GM21447 (cell line): ENCODE results near the gene PDYN.

Source experiments
- ATAC-seq: cut with Tn5 transposase; IDR thresholded peaks from one replicate; pipeline ENCODE4 v1.9.1; 2021; ENCODE audit not compliant: unreplicated experiment

The PDYN gene

DNA sequence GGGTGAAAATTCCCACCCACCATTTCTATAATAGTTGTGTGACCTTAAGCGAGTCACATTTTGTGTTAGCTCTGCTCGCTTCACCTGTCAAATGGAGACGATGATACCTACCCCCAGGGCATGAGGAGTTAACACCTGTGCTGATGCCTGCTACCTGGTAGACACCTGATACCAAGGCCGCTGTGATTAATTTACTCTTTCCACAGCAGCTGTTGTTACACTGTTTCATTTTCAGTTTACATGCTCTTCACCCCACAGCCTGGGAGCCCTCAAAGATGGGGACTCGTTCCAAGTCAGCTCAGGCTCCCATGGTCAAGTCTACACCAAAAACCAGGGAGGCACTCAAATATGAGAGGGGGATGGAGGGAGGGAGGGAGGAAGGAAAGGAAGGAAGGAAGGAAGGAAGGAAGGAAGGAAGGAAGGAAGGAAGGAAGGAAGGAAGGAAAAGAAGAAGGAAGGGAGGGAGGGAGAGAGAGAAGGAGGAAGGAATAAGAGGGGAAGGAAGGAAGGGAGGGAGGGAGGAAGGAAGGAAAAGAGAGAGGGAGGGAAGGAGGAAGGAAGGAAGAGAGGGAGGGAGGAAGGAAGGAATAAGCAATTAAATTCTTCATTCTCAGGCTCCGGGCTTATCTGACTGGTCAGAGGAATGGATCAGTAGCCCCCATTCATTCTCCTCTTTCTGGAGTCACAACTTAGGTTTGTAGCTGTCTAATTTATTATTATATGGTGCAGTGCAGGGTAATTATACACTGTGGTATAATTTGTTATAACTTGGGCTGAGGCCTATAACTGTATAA, 40.9 kb downstream of the PDYN start:
- ATAC-seq: peak; percentile 78

DNA sequence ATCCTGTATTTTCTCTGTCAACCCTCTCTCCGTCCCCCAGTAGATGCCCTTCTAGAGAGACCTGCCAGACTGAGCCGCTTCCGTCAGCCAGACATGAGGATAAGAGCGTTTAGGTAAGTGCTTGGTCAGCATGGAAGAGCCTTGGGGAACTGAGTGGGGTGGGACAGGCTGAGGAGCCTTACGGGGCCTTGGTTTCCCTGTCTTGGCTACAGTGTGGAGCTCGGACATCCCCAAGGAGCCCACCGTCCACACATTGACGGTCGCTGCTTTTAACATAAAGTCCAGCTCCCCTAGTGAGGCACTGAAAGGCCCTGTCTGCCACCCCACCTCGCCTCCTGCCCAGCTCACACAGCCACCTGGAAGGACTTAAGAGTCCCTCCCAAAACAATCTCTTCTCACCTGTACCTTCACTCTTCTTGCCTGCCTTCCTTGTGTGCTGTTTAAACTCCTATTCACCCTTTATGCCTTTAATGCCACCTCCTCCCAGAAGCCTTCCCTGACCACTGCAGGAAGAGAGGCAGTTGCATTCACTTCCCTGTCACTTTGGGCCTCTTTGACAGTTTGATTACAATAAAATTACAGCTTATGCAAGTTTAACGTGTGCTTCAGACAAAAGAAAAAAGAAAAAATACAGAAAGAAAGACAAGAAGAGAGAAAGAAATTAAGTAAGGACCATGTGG, 42.3 kb downstream of the PDYN start:
- no peak for ATAC-seq

DNA sequence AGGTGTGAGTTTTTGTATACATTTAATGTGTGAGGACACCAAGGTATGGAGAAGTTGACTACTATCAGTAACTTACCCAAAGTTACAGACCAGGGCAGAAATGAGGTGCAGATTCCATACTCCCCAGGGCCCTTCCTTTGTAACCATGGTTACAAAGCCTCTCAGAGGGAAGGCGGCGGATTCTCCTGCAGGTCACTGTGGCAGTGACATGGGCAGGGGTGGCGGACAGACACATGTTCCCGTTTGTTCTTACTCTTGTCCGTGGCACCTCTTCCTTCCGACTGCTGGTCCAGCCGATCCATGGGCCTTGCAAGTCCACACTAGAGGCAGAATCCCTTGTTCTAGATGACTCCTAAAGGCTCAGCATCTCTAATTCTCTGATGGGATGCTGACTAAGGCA, 43.0 kb downstream of the PDYN start:
- ATAC-seq: no peak

DNA sequence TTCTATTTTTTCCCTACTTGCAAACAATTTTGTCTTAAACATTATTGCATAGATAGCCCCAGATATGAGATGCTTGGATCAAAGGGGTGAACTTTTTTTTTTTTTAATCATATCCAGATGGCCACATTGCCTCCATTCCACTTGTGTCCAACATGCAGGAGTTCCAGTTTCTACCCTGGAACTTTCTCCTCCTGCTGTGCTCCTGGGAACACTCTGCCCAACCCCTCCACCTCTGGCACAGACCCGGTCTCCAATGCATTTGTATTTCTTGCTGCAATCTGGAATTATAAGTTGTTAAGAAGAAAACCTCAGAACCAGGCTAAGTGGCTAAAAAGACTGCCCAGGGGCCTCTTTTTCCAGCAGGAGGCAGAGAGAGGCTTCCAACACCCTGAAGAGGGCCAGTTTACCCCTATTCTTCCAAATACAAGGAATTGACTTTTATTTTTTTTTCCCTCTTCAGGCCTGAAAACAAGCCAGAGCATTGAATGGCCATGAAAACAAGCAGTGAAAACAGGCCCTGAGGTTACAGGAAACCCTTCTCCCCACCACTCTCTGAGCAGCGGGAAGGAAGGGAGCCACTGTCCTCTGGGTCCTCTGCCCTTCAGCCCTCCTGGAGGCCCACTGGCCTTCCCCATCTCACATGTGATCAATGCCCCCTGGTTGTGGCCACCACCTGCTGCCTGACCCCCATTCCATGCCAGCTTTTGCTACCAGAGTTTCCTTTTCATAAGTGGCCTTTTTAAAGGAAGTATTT, 44.3 kb downstream of the PDYN start:
- ATAC-seq: no peak

DNA sequence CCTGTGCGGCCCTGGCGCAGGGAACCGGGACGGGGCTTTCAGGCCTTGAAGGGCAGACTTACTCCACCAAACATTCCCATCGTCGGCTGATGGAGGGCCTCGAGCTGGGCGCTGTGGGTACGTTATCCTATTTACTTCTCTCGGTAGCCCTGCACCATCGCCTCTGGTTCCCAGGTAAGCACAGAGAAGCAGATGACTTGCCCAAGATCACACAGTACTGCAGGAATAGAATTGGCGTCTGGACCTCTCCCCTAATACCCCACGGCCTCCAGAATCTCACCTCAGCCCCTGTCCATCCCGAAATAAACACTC, 46.4 kb downstream of the PDYN start:
- no peak for ATAC-seq

DNA sequence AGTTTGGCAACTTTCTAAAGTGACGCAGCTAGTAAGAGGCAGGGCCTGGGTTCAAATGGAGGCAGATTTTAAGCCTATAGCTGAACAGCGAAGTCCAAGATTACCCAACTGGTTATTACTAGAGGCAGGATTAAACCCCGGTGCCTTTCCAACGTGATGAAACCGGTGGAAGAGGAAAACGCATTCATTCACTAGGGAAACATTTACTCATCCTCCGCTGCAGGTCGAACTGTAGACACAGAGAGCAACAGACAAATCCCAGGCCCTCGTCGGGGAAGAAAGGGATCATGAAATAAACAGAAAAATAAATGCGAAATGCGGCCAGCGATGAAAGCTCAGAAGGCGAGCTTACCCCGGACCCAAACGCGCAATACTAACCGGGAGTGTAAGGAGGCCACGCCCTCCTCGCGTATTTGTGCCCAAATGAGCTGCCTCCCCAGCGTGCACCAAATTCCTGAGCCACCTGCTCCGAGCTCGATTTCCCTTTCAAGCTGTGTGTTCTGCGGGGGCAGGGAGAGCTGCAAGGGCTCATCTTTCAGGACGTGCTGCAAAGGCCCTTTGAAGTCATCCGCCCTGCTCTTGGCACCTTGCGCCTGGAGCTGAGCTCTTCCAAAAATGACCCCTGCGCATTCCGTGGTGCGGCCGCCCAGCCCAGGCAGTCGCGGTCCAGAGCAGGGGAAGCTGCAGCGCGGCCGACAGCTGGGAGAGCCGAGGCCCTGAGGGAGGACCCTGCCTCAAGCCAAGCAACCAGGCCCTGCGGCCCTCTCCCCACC, 46.9 kb downstream of the PDYN start:
- ATAC-seq: no peak

DNA sequence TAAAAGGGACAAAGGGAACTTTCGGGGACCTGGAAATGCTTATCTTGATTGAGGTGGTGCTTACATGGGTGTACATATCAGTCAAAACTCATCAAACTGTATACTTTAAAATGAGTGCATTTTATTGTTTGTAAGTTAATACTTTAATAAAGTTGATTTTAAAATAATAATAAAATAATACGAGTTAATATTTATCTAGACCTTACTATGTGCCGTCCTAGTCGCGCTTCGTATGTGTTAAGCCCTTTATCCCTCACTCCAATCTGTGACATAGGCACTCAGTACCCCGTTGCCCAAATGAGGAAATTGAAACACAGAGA, 47.5 kb downstream of the PDYN start:
- no peak for ATAC-seq

DNA sequence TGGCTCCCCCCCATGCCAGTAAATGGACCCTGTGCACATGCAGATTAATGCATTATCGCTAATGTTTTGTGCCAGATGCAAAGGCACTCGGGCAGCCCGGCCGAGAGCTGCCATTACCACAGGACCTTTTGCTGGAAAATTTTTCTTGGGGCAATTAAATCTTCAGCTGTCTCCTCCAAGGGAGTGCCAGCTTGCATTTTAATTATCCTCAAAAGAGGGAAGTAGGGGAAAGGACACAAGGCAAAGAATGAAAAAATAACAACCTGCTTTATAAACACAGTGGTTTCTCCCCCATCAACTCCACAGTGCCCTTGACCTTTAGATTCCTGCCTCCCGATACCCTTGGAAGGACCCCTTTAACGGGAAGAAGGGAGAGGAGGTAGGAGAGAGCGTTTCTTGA, 48.2 kb downstream of the PDYN start:
- ATAC-seq: no peak

DNA sequence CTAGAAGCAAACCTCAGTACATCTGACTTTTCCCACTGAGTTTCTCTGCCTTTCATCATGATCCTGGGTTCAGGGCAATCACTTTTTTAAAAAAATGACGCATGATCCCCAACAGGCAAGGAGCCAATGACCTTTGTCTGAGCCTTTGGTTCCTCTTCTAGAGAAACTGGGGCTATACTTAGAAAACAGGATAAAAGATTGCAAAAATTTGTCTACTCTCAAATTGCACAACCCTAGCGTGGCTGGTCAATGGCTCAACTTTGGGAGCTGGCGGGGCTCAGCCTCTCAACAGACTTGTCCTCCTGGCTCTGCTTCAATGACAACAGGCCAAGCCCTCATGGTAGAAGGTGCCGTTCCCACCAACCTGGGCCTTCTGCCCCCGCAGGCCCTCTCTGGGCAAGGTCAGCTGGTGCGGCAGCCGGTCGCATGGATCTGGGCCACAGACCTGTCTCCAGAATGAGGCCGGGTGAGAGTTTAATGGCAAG, 48.7 kb downstream of the PDYN start:
- no peak for ATAC-seq

DNA sequence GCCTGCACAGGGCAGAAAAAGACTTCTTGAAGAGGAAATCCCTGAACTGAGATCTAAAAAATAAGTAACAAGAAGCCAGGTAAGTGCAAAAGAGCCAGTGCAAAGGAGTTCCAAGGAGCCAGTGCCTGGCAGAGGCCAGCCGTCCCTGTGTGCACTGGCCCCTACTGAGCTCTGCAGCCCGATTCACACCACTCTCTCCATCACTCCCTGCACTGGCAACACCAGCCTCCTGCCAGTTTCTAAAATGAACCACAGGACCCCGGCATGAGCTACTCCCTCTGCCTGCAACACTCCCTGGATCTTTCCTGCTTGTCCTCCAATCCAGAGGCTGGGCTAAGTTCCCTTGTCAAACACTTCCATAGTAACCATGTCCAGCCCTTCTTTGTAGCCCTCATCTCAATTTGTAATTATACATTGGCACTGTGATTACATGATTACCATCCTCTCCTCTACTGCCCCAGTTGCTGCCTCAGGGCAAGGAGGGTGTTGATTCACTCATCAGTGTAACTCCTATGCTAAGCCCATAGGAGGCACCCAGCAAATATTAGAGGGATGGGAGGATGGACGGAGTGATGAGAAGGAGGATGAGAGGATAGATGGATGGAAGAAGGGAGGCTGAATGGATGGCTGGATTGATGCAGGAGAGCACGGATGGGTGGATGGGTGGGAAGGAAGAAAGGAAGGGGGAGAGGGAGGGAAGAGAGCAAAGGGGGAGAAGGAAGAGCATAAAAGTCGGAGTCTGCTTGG, 49.3 kb downstream of the PDYN start:
- ATAC-seq: no peak

DNA sequence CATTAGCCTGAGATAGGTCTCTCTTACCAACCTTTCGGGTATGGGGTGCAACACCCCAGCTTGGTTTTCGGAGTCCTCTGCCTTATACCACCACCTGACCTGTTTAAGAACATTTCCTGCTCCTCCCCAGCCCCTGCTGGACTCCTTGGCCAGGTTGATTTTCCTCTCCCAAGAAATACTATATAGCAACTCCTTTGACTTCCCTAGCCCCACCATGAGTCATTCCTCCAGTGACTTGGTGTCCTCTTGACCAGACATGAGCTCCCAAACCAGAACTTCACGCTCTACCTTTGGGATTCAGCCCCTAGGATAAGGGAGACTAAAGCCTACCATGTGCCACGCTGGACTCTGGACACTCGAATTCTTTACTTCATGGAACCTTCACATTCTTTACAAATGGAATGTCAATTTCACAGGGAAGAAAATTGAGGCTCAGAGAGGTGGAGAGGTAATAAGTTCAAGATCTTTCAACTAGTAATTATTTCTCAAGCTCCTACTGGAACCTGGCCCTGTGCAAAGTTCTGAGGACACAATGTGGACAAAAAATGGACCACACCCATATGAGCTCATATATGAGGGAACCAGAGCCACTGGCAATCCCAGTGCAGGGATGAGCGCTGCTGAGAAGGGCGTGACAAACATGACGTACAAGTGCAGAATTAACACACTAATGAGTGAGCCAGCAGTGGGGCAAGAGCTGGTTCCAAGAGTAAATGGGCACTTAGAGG, 50.4 kb downstream of the PDYN start:
- ATAC-seq: no peak

DNA sequence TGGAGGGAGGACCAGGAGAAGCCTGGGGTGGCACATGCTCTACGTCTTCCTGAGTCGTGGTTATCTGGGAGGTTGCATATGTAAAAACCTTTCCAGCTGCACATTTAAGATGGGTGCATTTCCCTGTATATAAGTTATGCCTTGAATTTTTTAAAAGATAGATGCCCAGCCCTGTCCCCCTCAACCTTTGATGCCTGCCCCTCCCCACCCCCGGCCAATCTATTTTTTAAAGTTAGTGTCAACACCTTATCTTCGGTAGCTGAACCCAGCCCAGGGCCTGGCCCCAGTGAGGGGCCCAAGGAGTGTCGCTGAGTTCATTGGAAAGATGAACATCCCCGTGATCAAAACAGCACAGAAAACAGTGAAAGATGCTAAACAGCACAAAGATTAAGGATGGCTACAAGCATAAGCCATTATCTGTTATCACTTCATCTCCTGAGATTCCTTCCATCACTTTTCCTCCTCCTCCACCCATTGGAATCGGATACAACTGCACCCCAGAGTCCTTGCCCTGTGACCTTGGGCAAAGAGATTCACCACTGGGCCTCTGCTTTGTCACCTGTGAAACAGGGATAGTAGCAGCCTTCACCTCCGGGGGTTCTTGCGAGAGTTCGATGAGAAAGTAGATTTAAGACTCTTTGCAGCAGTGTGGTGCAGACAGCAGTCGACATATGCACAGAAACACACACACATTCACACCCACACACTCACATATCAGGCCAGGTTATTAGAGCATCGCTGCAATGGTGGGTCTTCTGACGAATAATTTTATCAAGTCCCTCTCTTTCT, 51.2 kb downstream of the PDYN start:
- no peak for ATAC-seq

DNA sequence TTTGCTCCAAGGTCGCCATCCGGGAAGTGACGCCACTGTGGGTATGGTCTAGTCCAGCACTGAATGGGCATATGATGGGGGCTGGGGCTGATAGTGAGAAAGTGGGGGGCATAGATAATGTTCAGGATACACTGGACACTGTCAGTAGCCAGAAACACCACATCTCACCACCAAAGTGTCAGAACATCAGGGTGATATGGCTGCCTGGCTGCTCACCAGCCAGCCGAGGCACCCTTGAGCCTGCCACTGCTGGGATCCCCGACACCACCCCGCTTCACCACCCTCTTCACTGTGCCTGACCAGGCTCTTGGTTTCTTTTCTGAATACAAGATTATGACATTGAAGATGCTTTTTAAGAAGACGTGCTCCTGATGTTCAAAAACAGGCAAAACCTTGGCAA, 51.8 kb downstream of the PDYN start:
- ATAC-seq: no peak

DNA sequence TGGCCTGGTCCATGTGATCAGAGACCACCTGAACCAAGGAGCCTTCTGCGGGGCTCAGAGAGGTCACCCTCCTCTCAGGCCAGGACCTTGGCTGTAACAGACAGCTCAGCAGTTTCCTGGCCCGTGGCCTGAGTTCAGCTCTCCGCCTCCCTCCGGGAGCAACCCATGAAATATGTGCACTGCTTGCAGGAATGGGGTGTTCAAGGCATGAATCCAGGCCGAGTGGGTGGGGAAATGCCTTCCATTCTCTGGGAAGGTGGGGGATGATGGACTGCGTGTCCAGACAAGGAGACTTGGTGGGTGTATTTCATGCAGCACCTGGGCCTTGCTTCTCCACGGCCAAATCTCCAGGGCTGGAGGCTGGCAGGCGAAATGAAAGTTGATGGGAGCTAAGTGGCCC, 52.6 kb downstream of the PDYN start:
- ATAC-seq: no peak

DNA sequence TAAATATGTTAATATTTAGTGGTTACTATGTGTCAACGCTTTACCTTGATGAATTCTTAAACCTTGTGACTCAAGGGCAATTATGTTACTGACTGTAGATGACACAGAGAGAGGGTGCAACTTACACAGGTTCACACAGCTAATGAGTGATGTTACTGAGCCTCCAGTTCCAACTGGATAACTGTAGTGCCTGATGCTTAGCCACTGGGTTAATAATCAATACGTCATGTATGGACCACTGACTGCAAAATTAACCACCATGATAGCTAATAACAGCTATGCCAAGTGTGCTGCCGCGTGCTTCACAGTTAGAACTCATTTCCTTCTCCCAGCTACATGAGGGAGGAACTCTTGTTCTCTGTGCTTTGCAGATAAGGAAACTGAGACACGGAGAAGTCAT, 53.3 kb downstream of the PDYN start:
- no peak for ATAC-seq

DNA sequence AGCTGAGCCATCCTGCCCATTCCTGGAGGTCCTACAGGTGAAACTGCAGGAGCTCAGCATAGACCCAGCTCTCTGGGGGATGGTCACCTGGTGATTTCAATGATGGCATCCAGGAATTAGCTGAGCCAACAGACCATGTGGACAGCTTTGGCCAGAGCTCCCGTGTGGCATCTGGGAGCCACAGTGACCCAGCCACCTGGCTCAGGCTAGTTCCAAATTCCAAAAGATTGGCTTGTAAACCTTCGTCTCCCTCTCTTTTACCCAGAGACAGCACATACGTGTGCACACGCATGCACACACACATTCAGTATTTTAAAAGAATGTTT, 54.6 kb downstream of the PDYN start:
- ATAC-seq: no peak

DNA sequence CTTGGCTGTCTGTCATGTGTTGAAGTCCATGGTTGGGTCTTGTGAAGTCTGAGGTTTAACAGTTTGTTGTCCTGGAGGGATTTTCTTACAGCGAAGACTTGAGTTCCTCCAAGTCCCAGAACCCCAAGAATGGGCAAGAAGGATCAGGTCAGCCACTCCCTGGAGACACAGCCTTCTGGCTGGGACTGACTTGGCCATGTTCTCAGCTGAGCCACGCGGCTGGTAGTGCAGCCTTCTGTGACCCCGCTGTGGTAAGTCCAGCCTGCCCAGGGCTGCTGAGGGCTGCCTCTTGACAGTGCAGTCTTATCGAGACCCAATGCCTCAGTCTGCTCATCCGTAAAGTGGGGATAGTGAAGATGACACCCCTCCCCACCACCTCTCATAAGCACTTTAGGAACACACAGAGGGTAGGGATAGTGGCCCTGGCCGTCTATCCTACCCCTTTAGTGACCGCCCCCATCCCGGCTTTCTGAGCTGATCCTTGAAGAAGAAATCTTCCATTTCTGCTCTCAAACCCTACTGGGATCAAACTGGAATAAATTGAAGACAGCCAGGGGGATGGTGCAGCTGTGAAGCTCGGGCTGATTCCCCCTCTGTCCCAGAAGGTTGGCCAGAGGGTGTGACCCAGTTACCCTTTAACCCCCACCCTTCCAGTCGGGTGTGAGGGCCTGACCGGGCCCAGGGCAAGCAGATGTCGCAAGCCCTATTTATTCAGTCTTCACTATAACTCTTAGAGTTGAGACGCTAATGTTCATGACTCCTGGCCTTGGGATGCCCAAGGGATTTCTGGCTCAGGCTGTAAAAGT, 55.2 kb downstream of the PDYN start:
- no peak for ATAC-seq

DNA sequence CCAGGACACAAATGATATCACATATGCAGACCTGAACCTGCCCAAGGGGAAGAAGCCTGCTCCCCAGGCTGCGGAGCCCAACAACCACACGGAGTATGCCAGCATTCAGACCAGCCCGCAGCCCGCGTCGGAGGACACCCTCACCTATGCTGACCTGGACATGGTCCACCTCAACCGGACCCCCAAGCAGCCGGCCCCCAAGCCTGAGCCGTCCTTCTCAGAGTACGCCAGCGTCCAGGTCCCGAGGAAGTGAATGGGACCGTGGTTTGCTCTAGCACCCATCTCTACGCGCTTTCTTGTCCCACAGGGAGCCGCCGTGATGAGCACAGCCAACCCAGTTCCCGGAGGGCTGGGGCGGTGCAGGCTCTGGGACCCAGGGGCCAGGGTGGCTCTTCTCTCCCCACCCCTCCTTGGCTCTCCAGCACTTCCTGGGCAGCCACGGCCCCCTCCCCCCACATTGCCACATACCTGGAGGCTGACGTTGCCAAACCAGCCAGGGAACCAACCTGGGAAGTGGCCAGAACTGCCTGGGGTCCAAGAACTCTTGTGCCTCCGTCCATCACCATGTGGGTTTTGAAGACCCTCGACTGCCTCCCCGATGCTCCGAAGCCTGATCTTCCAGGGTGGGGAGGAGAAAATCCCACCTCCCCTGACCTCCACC, 56.4 kb downstream of the PDYN start:
- no peak for ATAC-seq
